ENCODE data around the gene SLC2A6. TPM values are rescaled to one million over a fixed set of nuclear protein-coding genes. Genes with fewer than 3 reads are reported as not detected.
A peak's percentile ranks its signal among the peaks of the same experiment; 100 is the strongest.

Gene SLC2A6
- total and polyA plus RNA-seq, 2 of the 8 experiments (the other 6 are each of a cell fraction or from before 2014, with no cell fraction given): 16.6 to 17.8 TPM

DNA sequence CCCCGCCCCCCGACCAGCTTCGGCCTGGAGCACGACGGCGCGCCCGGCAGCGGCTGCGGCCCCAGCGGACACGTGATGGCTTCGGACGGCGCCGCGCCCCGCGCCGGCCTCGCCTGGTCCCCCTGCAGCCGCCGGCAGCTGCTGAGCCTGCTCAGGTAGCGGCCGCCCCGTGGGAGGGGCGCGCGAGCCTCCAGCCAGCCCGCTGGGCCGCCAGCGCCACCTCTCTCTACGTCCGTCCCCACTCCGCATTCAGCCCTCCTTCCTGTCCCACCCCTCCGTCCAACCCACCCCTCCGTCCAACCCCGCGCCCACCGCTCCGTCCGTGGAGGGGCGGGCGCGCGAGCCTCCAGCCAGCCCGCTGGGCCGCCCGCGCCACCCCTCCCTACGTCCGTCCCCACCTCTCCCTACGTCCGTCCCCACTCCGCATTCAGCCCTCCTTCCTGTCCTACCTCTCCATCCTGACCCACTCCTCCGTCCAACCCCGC lies 50.2 kb downstream of the SLC2A6 start:
- Histone ChIP-seq H4K5ac (ENCODE audit: insufficient read length, low read depth, low read length) (no peak overlapping the region), H2BK20ac (ENCODE audit: low read length) (no peak overlapping the region), H3K23ac (ENCODE audit: insufficient read length) (no peak overlapping the region), H2BK12ac (ENCODE audit: low read depth, low read length) (no peak overlapping the region; the same call in 1 of the 2 replicates), H3K4me1 (replicated peaks in 1 of 4; ENCODE audit: control insufficient read depth in 3 of 4, insufficient read depth in 4 of 4, low read length in 3 of 4) (peaks cover 0 to 4% (median under 1%) of the 10 kb centered on the region in 4 experiments; a peak in 3 of 7 replicates), H3K36me3 (ENCODE audit: control insufficient read depth in 2 of 4, insufficient read depth in 4 of 4, low read length in 3 of 4) (no peaks in the 10 kb centered on the region), H4K91ac (replicated peaks; ENCODE audit: insufficient read length, low read length) (no peak overlapping the region), H3K23me2 (ENCODE audit: low read depth, low read length) (peaks cover 7% of the 10 kb centered on the region; the same call in 1 of the 2 replicates), H3K27me3 (replicated peaks in 1 of 4; ENCODE audit: control insufficient read depth in 3 of 4, extremely low read depth in 1 of 4, insufficient read depth in 3 of 4, low read length in 3 of 4) (peaks cover 0 to 11% (median 4%) of the 10 kb centered on the region in 4 experiments; a peak in 5 of 7 replicates), H3K9ac (replicated peaks in 1 of 4; ENCODE audit: extremely low read depth in 1 of 4, low read depth in 3 of 4, low read length in 3 of 4) (no peak overlapping the region), H2AK5ac (ENCODE audit: low read depth, low read length) (no peak overlapping the region), H3K4ac (replicated peaks; ENCODE audit: insufficient read length, low read depth, low read length) (no peak overlapping the region), H3K4me3 (ENCODE audit: extremely low read depth in 1 of 4, insufficient read depth in 2 of 4, low read depth in 3 of 4, low read length in 4 of 4) (peak overlapping the region; percentile 23 to 65 (median 32); a peak in 6 of 8 replicates), H3K4me2 (ENCODE audit: insufficient read depth in 1 of 2, low read depth in 2 of 2, low read length in 2 of 2) (peak overlapping the region; percentile 59 to 90), H2BK120ac (replicated peaks; ENCODE audit: low read depth, low read length) (no peak overlapping the region), H3K79me2 (ENCODE audit: control insufficient read depth in 1 of 2, insufficient read depth in 2 of 2, low read length in 2 of 2) (no peaks in the 10 kb centered on the region), H3K79me1 (ENCODE audit: low read depth, low read length) (no peaks in the 10 kb centered on the region), H3K56ac (replicated peaks; ENCODE audit: insufficient read length, low read depth, low read length) (no peak overlapping the region), H2BK15ac (ENCODE audit: low read length) (no peak overlapping the region), H4K8ac (ENCODE audit: extremely low read depth, insufficient read depth, low read length) (no peak overlapping the region), H4K20me1 (replicated peaks in 1 of 2; ENCODE audit: control insufficient read depth in 1 of 2, insufficient read depth in 2 of 2, low read length in 2 of 2) (no peaks in the 10 kb centered on the region), H3K18ac (ENCODE audit: extremely low read depth, low read length) (no peak overlapping the region), H3K14ac (ENCODE audit: insufficient read length) (no peak overlapping the region), H3K9me3 (ENCODE audit: insufficient read depth in 2 of 2, low read depth in 1 of 2, low read length in 1 of 2) (no peaks in the 10 kb centered on the region), H2AFZ (ENCODE audit: low read length) (no peak overlapping the region), H2BK5ac (ENCODE audit: low read depth, low read length) (no peak overlapping the region), H3K27ac (ENCODE audit: low read depth, low read length) (no peak overlapping the region)
- WGBS, 2 experiments (ENCODE audit: extremely low coverage in 1 of 2, insufficient coverage in 1 of 2, insufficient read length in 1 of 2, insufficient replicate concordance in 2 of 2, low coverage in 1 of 2, low lambda C conversion rate in 2 of 2, missing lambda C conversion rate in 1 of 2): 3% methylated on average over 21 of the region's 57 CpGs; no CpG with 5 or more reads in 1 of the 2 experiments
- CTCF ChIA-PET (ENCODE audit: partially characterized antibody): interaction anchor here (0.9 to 1.2 kb wide), 2 partner anchors 12 to 25 kb away, joined by 3 read pairs; no protein-coding TSS in a partner anchor
- TF ChIP-seq TAF1 (IDR thresholded peaks at IDR 0.05; ENCODE audit: low read depth, low read length) (no peak), CBX8 (IDR thresholded peaks at IDR 0.05; ENCODE audit: borderline replicate concordance, low read depth, low read length) (no peak), RBBP5 (IDR thresholded peaks at IDR 0.05; ENCODE audit: borderline replicate concordance, low read depth, low read length) (0 out of 2 replicates have a peak, but pooled peaks have one; percentile 15), BACH1 (IDR thresholded peaks at IDR 0.05; ENCODE audit: low read length) (peak; percentile 36; the same call in 1 of the 2 replicates)
- TF ChIP-seq, protein P1, sequence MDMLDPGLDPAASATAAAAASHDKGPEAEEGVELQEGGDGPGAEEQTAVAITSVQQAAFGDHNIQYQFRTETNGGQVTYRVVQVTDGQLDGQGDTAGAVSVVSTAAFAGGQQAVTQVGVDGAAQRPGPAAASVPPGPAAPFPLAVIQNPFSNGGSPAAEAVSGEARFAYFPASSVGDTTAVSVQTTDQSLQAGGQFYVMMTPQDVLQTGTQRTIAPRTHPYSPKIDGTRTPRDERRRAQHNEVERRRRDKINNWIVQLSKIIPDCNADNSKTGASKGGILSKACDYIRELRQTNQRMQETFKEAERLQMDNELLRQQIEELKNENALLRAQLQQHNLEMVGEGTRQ (IDR thresholded peaks at IDR 0.05; ENCODE audit: low read length): peak; percentile 61; the same call in 1 of the 2 replicates
- TF ChIP-seq, protein P2, sequence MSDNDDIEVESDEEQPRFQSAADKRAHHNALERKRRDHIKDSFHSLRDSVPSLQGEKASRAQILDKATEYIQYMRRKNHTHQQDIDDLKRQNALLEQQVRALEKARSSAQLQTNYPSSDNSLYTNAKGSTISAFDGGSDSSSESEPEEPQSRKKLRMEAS (IDR thresholded peaks at IDR 0.05): peak; percentile 87
- TF ChIP-seq, protein P3, sequence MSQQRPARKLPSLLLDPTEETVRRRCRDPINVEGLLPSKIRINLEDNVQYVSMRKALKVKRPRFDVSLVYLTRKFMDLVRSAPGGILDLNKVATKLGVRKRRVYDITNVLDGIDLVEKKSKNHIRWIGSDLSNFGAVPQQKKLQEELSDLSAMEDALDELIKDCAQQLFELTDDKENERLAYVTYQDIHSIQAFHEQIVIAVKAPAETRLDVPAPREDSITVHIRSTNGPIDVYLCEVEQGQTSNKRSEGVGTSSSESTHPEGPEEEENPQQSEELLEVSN (IDR thresholded peaks at IDR 0.05): peak; percentile 70
- POLR2A ChIA-PET (ENCODE audit: partially characterized antibody): interaction anchor here (0.8 to 1.9 kb wide), 8 partner anchors 10 to 78 kb away, joined by 3 to 19 read pairs (median 6); partner anchors contain the start of genes CACFD1 and REXO4
- DNase-seq (ENCODE audit: low read depth in 1 of 2, low spot score in 2 of 2): peak in 1 of 2 experiments; percentile 78
- no peak for FAIRE-seq
